ENCODE results near the gene ALX4.

Gene ALX4

GRCh38 chr11:44344423-44344820, 34.5 kb upstream of the ALX4 start:
- H3K36me3 Mint-ChIP-seq (ENCODE audit: low read depth), result no peaks in the 10 kb centered on the region
- H3K4me1 Mint-ChIP-seq (ENCODE audit: low read depth), result no peaks in the 10 kb centered on the region
- intact Hi-C loops (cut with micrococcal nuclease), result no loop called here

DNA sequence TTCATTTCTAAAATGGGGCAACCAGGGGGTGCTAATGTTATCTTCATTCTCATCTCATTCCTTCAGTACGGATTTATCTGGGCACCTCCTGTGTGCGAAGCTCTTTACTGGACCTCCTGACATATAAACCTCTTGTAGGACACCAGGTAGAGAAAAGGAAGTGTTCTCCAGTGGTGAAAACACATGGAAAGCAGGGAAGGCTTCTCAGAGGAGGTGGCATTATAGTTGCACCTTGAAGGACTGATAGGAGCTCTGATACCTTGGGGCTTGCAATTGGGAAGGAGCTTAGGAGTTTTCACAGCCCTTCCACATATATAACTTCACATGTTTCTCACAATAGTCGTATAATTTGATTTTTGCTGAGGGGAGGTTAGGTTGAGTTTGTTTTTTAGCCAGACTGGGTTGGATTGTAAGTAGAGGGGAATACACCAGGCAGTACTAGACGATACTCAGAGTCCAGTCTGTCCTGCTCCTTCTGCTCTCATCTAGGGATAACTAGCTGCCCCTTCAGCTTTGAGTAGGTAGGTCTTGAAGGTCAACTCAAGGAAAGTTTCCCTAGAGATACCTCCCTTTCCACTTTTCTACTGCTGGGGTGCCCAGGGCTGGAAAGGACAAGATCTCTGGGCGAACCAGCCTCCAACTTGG, 34.0 kb upstream of the ALX4 start:
- no peaks in the 10 kb centered on the region for H3K9me3 Mint-ChIP-seq
- no peak overlapping the region for H3K4me3 Mint-ChIP-seq
- H3K27ac Mint-ChIP-seq, result no peak overlapping the region
- no peaks in the 10 kb centered on the region for H3K4me1 Mint-ChIP-seq (ENCODE audit: low read depth)
- H3K36me3 Mint-ChIP-seq (ENCODE audit: low read depth), result no peaks in the 10 kb centered on the region
- H3K27me3 Mint-ChIP-seq, result peaks cover 52% of the 10 kb centered on the region
- intact Hi-C loops (cut with micrococcal nuclease), result no loop called here

More at GRCh38 chr11:44344423-44344820, 34.5 kb upstream of the ALX4 start:
- no peaks in the 10 kb centered on the region for H3K9me3 Mint-ChIP-seq
- no peak overlapping the region for H3K4me3 Mint-ChIP-seq
- H3K27me3 Mint-ChIP-seq, result peaks cover 52% of the 10 kb centered on the region
- H3K27ac Mint-ChIP-seq, result no peak overlapping the region

- Mint-ChIP-seq H3K4me1 (ENCODE audit: low read depth) (no peaks in the 10 kb centered on the region), H3K27me3 (peaks cover 58% of the 10 kb centered on the region), H3K9me3 (no peaks in the 10 kb centered on the region), H3K4me3 (no peak overlapping the region), H3K36me3 (ENCODE audit: low read depth) (no peaks in the 10 kb centered on the region), H3K27ac (no peak overlapping the region)
- intact Hi-C loops (cut with micrococcal nuclease), result no loop called here
These were observed 32.7 kb upstream of the ALX4 start for GRCh38 chr11:44342616-44343015.

- Mint-ChIP-seq H3K9me3 (no peaks in the 10 kb centered on the region), H3K4me1 (ENCODE audit: low read depth) (no peaks in the 10 kb centered on the region), H3K27me3 (peaks cover 58% of the 10 kb centered on the region), H3K4me3 (no peak overlapping the region), H3K36me3 (ENCODE audit: low read depth) (no peaks in the 10 kb centered on the region), H3K27ac (no peak overlapping the region)
- intact Hi-C loops (cut with micrococcal nuclease), result no loop called here
These were observed 30.7 kb upstream of the ALX4 start for GRCh38 chr11:44340656-44341055.

DNA sequence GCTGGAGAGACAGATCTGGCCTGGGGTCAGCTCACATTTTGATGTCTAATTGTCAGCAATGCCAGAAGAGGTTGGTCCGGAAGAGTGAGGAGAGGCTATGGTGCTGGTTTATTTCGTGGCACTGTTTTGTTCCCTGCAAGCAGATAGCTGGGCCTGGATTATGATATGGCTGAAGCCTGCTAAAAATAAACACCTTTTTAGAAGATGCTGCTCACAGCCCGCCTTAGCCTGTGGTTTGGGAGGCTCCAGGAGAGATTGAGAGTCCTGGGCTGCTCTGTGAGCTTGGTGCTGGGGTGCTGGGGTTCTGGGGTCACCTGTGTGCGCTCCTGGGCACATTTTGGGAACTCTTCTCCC, 29.6 kb upstream of the ALX4 start:
- intact Hi-C loops (cut with micrococcal nuclease), result no loop called here
- H3K4me1 Mint-ChIP-seq (ENCODE audit: low read depth), result no peaks in the 10 kb centered on the region
- H3K27me3 Mint-ChIP-seq, result peaks cover 62% of the 10 kb centered on the region
- no peak overlapping the region for H3K4me3 Mint-ChIP-seq
- no peaks in the 10 kb centered on the region for H3K9me3 Mint-ChIP-seq
- H3K36me3 Mint-ChIP-seq (ENCODE audit: low read depth), result no peaks in the 10 kb centered on the region
- H3K27ac Mint-ChIP-seq, result no peak overlapping the region

- Mint-ChIP-seq H3K27me3 (peaks cover 66% of the 10 kb centered on the region), H3K4me3 (no peak overlapping the region), H3K27ac (no peak overlapping the region), H3K36me3 (ENCODE audit: low read depth) (no peaks in the 10 kb centered on the region), H3K4me1 (ENCODE audit: low read depth) (no peaks in the 10 kb centered on the region), H3K9me3 (no peaks in the 10 kb centered on the region)
- intact Hi-C loops (cut with micrococcal nuclease), result no loop called here
These were observed 29.0 kb upstream of the ALX4 start for GRCh38 chr11:44338698-44339529.

GRCh38 chr11:44338026-44338425, 28.1 kb upstream of the ALX4 start:
- H3K9me3 Mint-ChIP-seq, result no peaks in the 10 kb centered on the region
- no peak overlapping the region for H3K4me3 Mint-ChIP-seq
- H3K36me3 Mint-ChIP-seq (ENCODE audit: low read depth), result no peaks in the 10 kb centered on the region
- peaks cover 67% of the 10 kb centered on the region for H3K27me3 Mint-ChIP-seq
- H3K27ac Mint-ChIP-seq, result no peak overlapping the region
- H3K4me1 Mint-ChIP-seq (ENCODE audit: low read depth), result no peaks in the 10 kb centered on the region
- intact Hi-C loops (cut with micrococcal nuclease), result no loop called here

GRCh38 chr11:44335919-44336318, 26.0 kb upstream of the ALX4 start:
- intact Hi-C loops (cut with micrococcal nuclease), result no loop called here
- H3K4me3 Mint-ChIP-seq, result no peak overlapping the region
- H3K27me3 Mint-ChIP-seq, result peaks cover 73% of the 10 kb centered on the region
- H3K4me1 Mint-ChIP-seq (ENCODE audit: low read depth), result no peaks in the 10 kb centered on the region
- no peaks in the 10 kb centered on the region for H3K9me3 Mint-ChIP-seq
- H3K27ac Mint-ChIP-seq, result no peak overlapping the region
- no peaks in the 10 kb centered on the region for H3K36me3 Mint-ChIP-seq (ENCODE audit: low read depth)

DNA sequence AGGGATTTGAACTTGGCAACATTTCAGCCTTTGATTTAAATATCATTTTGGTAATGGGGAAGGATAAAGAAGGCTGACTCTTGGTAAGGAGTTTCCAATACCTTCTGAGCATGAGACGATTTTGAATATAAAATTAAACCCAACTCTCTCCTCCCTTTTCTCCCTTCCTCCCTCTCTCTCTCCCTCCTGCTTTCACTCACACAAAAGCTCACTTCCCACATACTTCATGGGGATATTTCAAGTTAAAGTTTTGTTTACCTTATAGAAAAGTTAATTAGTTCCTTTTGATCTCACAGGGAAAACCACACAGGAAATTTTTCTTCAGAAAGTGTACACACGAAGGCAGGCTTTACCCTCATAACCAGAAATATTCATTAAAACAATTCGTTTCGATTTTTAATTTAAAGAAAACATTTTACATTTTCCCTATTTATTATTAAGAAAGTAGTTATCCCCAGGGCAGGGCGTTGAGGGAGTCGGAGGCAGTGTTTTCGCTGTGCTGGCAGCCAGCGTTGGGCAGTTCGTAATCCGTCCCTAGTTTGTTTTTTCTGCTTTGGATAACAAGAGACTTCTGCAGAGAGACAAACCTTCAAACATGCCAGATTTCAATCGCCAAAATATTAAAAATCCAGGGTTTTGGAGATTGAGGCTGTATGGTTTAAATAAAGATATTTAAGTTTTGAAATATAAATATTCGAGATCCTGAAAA, 25.3 kb upstream of the ALX4 start:
- intact Hi-C loops (cut with micrococcal nuclease), result no loop called here
- no peaks in the 10 kb centered on the region for H3K4me1 Mint-ChIP-seq (ENCODE audit: low read depth)

GRCh38 chr11:44334356-44335004, 24.5 kb upstream of the ALX4 start:
- no peaks in the 10 kb centered on the region for H3K9me3 Mint-ChIP-seq

More for the DNA sequence above, 25.3 kb upstream of the ALX4 start:
- H3K36me3 Mint-ChIP-seq (ENCODE audit: low read depth), result no peaks in the 10 kb centered on the region
- H3K9me3 Mint-ChIP-seq, result no peaks in the 10 kb centered on the region
- H3K27ac Mint-ChIP-seq, result no peak overlapping the region
- no peak overlapping the region for H3K4me3 Mint-ChIP-seq
- peaks cover 76% of the 10 kb centered on the region for H3K27me3 Mint-ChIP-seq

DNA sequence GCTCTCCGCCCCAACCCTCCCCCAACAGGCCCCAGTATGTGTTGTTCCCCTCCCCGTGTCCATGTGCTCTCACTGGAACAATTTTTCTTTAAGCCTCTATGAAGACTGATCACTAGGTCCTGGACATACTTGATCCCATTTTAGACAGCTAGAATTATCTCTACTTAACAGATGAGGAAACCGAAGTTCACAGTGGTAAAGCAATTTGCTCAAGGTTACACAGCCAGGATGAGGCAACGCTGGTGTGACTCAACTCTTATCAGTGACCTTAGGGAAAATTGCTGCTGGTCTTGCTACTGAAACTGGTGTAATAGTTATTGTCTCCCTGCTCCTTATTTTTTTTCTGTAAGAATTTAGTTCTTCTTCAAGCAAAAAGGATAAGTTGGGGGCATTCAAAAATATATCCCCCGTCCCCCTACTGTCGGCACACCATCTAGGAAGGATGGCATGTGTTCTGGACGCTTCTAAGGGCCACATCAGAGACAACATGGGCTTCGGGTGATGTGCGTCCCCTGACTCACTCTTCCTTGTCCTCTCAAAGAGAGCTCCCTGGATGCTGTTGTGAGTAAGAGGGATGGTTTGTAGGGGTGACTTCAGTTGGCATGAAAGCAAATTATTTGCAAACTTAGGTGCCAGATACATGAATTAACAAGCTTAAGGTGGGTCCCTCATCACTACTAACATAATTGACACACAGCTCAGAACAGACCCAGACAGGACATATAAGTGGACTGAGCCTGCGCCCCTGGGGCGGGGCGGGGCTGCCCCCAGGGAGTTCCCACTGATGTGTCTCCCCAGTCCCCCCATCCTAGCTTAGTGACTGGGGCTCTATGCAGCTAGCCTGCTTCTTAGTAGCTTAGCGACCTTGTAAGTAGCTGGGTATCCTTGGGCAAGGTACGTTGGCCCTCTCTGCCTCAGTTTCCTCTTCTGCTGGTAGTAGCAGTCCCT, 23.6 kb upstream of the ALX4 start:
- Mint-ChIP-seq H3K27ac (no peak overlapping the region), H3K4me3 (no peak overlapping the region), H3K4me1 (ENCODE audit: low read depth) (no peaks in the 10 kb centered on the region), H3K9me3 (no peaks in the 10 kb centered on the region), H3K36me3 (ENCODE audit: low read depth) (no peaks in the 10 kb centered on the region), H3K27me3 (peaks cover 76% of the 10 kb centered on the region)
- intact Hi-C loops (cut with micrococcal nuclease), result no loop called here

More at GRCh38 chr11:44334356-44335004, 24.5 kb upstream of the ALX4 start:
- intact Hi-C loops (cut with micrococcal nuclease), result no loop called here
- Mint-ChIP-seq H3K27me3 (peaks cover 78% of the 10 kb centered on the region), H3K27ac (no peak overlapping the region), H3K36me3 (ENCODE audit: low read depth) (no peaks in the 10 kb centered on the region), H3K4me3 (no peak overlapping the region), H3K4me1 (ENCODE audit: low read depth) (no peaks in the 10 kb centered on the region)

DNA sequence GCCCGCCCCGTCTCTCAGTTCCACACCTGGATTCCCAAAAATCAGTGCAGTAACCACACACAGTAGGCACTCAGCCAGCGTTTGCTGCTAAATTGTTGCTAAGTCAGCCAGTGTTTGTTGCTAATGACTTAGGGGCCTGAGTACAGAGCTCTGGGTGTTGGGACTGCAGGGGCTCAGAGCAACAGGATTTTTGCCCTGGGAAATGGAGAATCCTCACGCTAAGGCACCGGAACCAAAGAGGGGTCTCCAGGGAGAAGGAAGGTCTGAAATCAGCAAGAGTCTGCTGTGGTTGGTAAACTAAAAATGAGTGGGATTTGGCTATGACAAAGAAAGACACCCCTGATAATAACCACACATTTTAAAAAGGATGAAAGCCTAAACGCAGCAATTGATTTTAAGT, 22.7 kb upstream of the ALX4 start:
- Mint-ChIP-seq H3K27me3 (peaks cover 76% of the 10 kb centered on the region), H3K27ac (no peak overlapping the region), H3K4me1 (ENCODE audit: low read depth) (no peaks in the 10 kb centered on the region), H3K9me3 (no peaks in the 10 kb centered on the region), H3K4me3 (no peak overlapping the region), H3K36me3 (ENCODE audit: low read depth) (no peaks in the 10 kb centered on the region)
- intact Hi-C loops (cut with micrococcal nuclease), result no loop called here

Measured in dendritic cell treated with granulocyte-macrophage colony-stimulating factor and Interleukin-4, amounts not matched to agents 40 ng/mL and 50 ng/mL, for 4 days (primary cell).